HG02623 (cell line): ENCODE data around the gene DDX11.
A peak's percentile ranks its signal among the peaks of the same experiment; 100 is the strongest.
"Not testable (repeated sequence)": the region's sequence is repeated elsewhere in the genome, so short reads cannot be mapped to it uniquely, and the experiment has no call there.

Experiments used
- ATAC-seq: cut with Tn5 transposase; IDR thresholded peaks from one replicate; pipeline ENCODE4 v1.9.1; 2021; ENCODE audit warnings: moderate library complexity; ENCODE audit not compliant: unreplicated experiment

The DDX11 gene

GRCh38 chr12:31066196-31066595 is 7.5 kb upstream of the DDX11 start:
- not testable (repeated sequence) for ATAC-seq

- not testable (repeated sequence) for ATAC-seq
These were observed 6.0 kb upstream of the DDX11 start for GRCh38 chr12:31067656-31068055.

GRCh38 chr12:31070971-31071740 is 2.5 kb upstream of the DDX11 start:
- ATAC-seq, result not testable (repeated sequence)

GRCh38 chr12:31072962-31073361 is 698 bp upstream of the DDX11 start:
- not testable (repeated sequence) for ATAC-seq

- ATAC-seq, result peak; percentile 33
These were observed 744 bp downstream of the DDX11 start for GRCh38 chr12:31074333-31074874.

- not testable (repeated sequence) for ATAC-seq
These were observed 2.5 kb downstream of the DDX11 start for GRCh38 chr12:31076150-31076549.

- not testable (repeated sequence) for ATAC-seq
These were observed 3.4 kb downstream of the DDX11 start for GRCh38 chr12:31077095-31077494.

- not testable (repeated sequence) for ATAC-seq
These were observed 4.3 kb downstream of the DDX11 start for GRCh38 chr12:31077998-31078397.

GRCh38 chr12:31079421-31079820 is 5.8 kb downstream of the DDX11 start:
- ATAC-seq, result not testable (repeated sequence)

GRCh38 chr12:31080221-31080620 is 6.6 kb downstream of the DDX11 start:
- ATAC-seq, result not testable (repeated sequence)

GRCh38 chr12:31081274-31081673 is 7.6 kb downstream of the DDX11 start:
- ATAC-seq, result not testable (repeated sequence)

GRCh38 chr12:31084241-31084640 is 10.6 kb downstream of the DDX11 start:
- not testable (repeated sequence) for ATAC-seq

- not testable (repeated sequence) for ATAC-seq
These were observed 12.4 kb downstream of the DDX11 start for GRCh38 chr12:31086032-31086431.

- ATAC-seq, result not testable (repeated sequence)
These were observed 13.8 kb downstream of the DDX11 start for GRCh38 chr12:31087486-31087885.

- ATAC-seq, result not testable (repeated sequence)
These were observed 14.3 kb downstream of the DDX11 start for GRCh38 chr12:31087956-31088355.

GRCh38 chr12:31089072-31089471 is 15.4 kb downstream of the DDX11 start:
- no peak for ATAC-seq

- not testable (repeated sequence) for ATAC-seq
These were observed 18.0 kb downstream of the DDX11 start for GRCh38 chr12:31091629-31092028.

- ATAC-seq, result not testable (repeated sequence)
These were observed 19.1 kb downstream of the DDX11 start for GRCh38 chr12:31092718-31093117.

- not testable (repeated sequence) for ATAC-seq
These were observed 21.6 kb downstream of the DDX11 start for GRCh38 chr12:31095080-31095860.

- ATAC-seq, result not testable (repeated sequence)
These were observed 22.8 kb downstream of the DDX11 start for GRCh38 chr12:31096251-31097065.

- not testable (repeated sequence) for ATAC-seq
These were observed 24.2 kb downstream of the DDX11 start for GRCh38 chr12:31097819-31098218.
